Natural killer cell (primary cell): ENCODE results near the gene PPP1R3A. TPM values are rescaled to one million over a fixed set of nuclear protein-coding genes. Genes with fewer than 3 reads are reported as not detected.

Experiments used
- ATAC-seq, 3 donors: fragments of 150-1000 bp in 2 of 3; fragments of 200-7000 bp in 1 of 3; cut with Tn5 transposase; 1 replicate in 1 of 3; 2 replicates in 2 of 3; pipeline ENCODE4 v1.10.0; 2021; ENCODE audit warnings: mild to moderate bottlenecking in 2 of 3, moderate library complexity in 2 of 3
- DNase-seq, 2 donors: peaks; one replicate each; pipeline versions ENCODE4 v3.0.0 to v3.0.0-alpha.2; 2013 to 2021; ENCODE audit warnings: mixed read lengths in 1 of 2
- H3K27ac ChIP-seq: one replicate; pipeline ENCODE4 v1.5.1; 2013; ENCODE audit warnings: mild to moderate bottlenecking, low read length
- H3K27me3 ChIP-seq: one replicate; pipeline ENCODE4 v1.6.1; 2013; ENCODE audit warnings: low read length; ENCODE audit not compliant: control insufficient read depth, insufficient read depth
- H3K36me3 ChIP-seq: one replicate; pipeline ENCODE4 v1.6.1; 2013; ENCODE audit warnings: low read length; ENCODE audit not compliant: control insufficient read depth, insufficient read depth
- H3K4me1 ChIP-seq: one replicate; pipeline ENCODE4 v1.6.1; 2013; ENCODE audit warnings: low read length; ENCODE audit not compliant: control insufficient read depth, insufficient read depth
- H3K4me3 ChIP-seq: one replicate; pipeline ENCODE4 v1.5.1; 2013; ENCODE audit warnings: low read length
- H3K9me3 ChIP-seq: one replicate; pipeline ENCODE4 v1.6.1; 2013; ENCODE audit warnings: low read length; ENCODE audit not compliant: control insufficient read depth, insufficient read depth
- H3K27ac Mint-ChIP-seq, 2 donors: one replicate each; pipeline ENCODE4 v1.8.0; 2022; ENCODE audit warnings: mild to moderate bottlenecking in 2 of 2, mixed read lengths in 2 of 2, moderate library complexity in 1 of 2
- H3K27me3 Mint-ChIP-seq, 2 donors: one replicate each; pipeline ENCODE4 v1.8.0; 2022; ENCODE audit warnings: low read depth in 2 of 2, mixed read lengths in 2 of 2
- H3K36me3 Mint-ChIP-seq: one replicate; pipeline ENCODE4 v1.8.0; 2022; ENCODE audit warnings: mixed read lengths
- H3K4me1 Mint-ChIP-seq, 2 donors: one replicate each; pipeline ENCODE4 v1.8.0; 2022; ENCODE audit warnings: mixed read lengths in 2 of 2
- H3K4me3 Mint-ChIP-seq: one replicate; pipeline ENCODE4 v1.8.0; 2022; ENCODE audit warnings: mild to moderate bottlenecking, moderate library complexity, mixed read lengths
- H3K9me3 Mint-ChIP-seq, 2 donors: one replicate each; pipeline ENCODE4 v1.8.0; 2022; ENCODE audit warnings: mixed read lengths in 2 of 2
- WGBS: methylation state at CpG from one replicate; pipeline ENCODE4 v1.1.7; 2013; ENCODE audit warnings: missing lambda C conversion rate; ENCODE audit not compliant: insufficient coverage; 5-methylcytosine and 5-hydroxymethylcytosine counted together
- intact Hi-C: fragments of 100-400 bp; cut with micrococcal nuclease; formaldehyde crosslinking; loops from one replicate; pipeline ENCODE4 v1.14.2; 2022
- total RNA-seq, 4 donors: library from RNA; stranded (reverse); fragments of 120-200 nt in 1 of 4; gene quantifications; one replicate each; pipeline versions ENCODE4 v1.2.3 to v1.2.4, GENCODE V29; 2013 to 2022
- TF ChIP-seq, protein P1 (sequence below): fragments of 200-600 bp; IDR thresholded peaks from one replicate; pipeline ENCODE4 v1.8.0; 2022; ENCODE audit warnings: antibody characterized with exemption

Gene PPP1R3A
- total RNA-seq, 3 donors from 2014 or later (not counting 1 experiment from before 2014, with no cell fraction given): not detected

DNA sequence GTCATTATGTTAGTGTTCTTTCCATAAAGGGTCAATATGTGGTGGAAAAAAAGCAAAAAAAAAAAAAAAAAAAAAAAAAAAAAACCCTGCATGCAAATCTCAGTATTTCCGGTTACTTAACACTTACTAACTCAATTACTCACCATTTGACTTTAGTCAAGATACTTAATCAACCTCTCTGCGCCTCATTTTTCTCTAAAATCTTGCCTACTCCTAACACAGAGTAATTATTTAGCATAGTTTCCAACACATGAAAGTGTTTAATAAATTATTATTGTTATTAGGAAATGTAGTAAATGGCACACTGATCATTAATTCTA, 27.8 kb downstream of the PPP1R3A start:
- H3K4me3 Mint-ChIP-seq: no peak overlapping the region
- WGBS: 95% methylated on average over 2 of the region's 2 CpGs
- no peak overlapping the region for H3K27ac Mint-ChIP-seq
- Histone ChIP-seq H3K27ac (no peak overlapping the region), H3K4me3 (no peak overlapping the region), H3K9me3 (no peaks in the 10 kb centered on the region), H3K36me3 (no peaks in the 10 kb centered on the region), H3K4me1 (no peaks in the 10 kb centered on the region), H3K27me3 (no peaks in the 10 kb centered on the region)
- no peak for DNase-seq
- intact Hi-C loops: no loop called here
- peaks cover 11 to 14% of the 10 kb centered on the region in 2 donors for H3K9me3 Mint-ChIP-seq
- no peaks in the 10 kb centered on the region for H3K4me1 Mint-ChIP-seq
- H3K36me3 Mint-ChIP-seq: no peaks in the 10 kb centered on the region
- no peaks in the 10 kb centered on the region for H3K27me3 Mint-ChIP-seq
- no peak for ATAC-seq
- TF ChIP-seq, protein P1, sequence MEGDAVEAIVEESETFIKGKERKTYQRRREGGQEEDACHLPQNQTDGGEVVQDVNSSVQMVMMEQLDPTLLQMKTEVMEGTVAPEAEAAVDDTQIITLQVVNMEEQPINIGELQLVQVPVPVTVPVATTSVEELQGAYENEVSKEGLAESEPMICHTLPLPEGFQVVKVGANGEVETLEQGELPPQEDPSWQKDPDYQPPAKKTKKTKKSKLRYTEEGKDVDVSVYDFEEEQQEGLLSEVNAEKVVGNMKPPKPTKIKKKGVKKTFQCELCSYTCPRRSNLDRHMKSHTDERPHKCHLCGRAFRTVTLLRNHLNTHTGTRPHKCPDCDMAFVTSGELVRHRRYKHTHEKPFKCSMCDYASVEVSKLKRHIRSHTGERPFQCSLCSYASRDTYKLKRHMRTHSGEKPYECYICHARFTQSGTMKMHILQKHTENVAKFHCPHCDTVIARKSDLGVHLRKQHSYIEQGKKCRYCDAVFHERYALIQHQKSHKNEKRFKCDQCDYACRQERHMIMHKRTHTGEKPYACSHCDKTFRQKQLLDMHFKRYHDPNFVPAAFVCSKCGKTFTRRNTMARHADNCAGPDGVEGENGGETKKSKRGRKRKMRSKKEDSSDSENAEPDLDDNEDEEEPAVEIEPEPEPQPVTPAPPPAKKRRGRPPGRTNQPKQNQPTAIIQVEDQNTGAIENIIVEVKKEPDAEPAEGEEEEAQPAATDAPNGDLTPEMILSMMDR: no peak

- 80% methylated on average over 2 of the region's 2 CpGs for WGBS
- TF ChIP-seq, protein P1: no peak
- no peaks in the 10 kb centered on the region for H3K27me3 Mint-ChIP-seq
- no peak overlapping the region for H3K4me3 ChIP-seq
- no peak overlapping the region for H3K27ac ChIP-seq
- intact Hi-C loops: no loop called here
- no peaks in the 10 kb centered on the region for H3K9me3 ChIP-seq
- no peaks in the 10 kb centered on the region for H3K36me3 Mint-ChIP-seq
- H3K27ac Mint-ChIP-seq: no peak overlapping the region
- no peak for ATAC-seq
- no peaks in the 10 kb centered on the region for H3K4me1 ChIP-seq
- no peaks in the 10 kb centered on the region for H3K27me3 ChIP-seq
- H3K36me3 ChIP-seq: no peaks in the 10 kb centered on the region
- DNase-seq: no peak
- no peaks in the 10 kb centered on the region for H3K4me1 Mint-ChIP-seq
- H3K4me3 Mint-ChIP-seq: no peak overlapping the region
- H3K9me3 Mint-ChIP-seq: peaks cover 11 to 14% of the 10 kb centered on the region in 2 donors
Measured at GRCh38 chr7:113890331-113891030, 28.3 kb downstream of the PPP1R3A start.

- H3K36me3 Mint-ChIP-seq: peaks cover 20% of the 10 kb centered on the region
- TF ChIP-seq, protein P1: no peak
- WGBS: no CpG with 5 or more reads among the region's 1 CpG
Measured at GRCh38 chr7:113883096-113883495, 35.7 kb downstream of the PPP1R3A start.

GRCh38 chr7:113880559-113880958, 38.2 kb downstream of the PPP1R3A start:
- ATAC-seq (no peak), DNase-seq (no peak)
- Histone ChIP-seq H3K27ac (no peak overlapping the region), H3K27me3 (no peaks in the 10 kb centered on the region), H3K4me3 (no peak overlapping the region), H3K36me3 (no peaks in the 10 kb centered on the region), H3K9me3 (no peaks in the 10 kb centered on the region), H3K4me1 (no peaks in the 10 kb centered on the region)
- TF ChIP-seq, protein P1: no peak
- no peak overlapping the region for H3K27ac Mint-ChIP-seq
- WGBS: 85% methylated on average over 3 of the region's 3 CpGs
- no peaks in the 10 kb centered on the region for H3K4me1 Mint-ChIP-seq
- H3K4me3 Mint-ChIP-seq: no peak overlapping the region
- H3K27me3 Mint-ChIP-seq: no peaks in the 10 kb centered on the region
- intact Hi-C loops: no loop called here
- H3K9me3 Mint-ChIP-seq: peaks cover 13 to 28% of the 10 kb centered on the region in 2 donors
- H3K36me3 Mint-ChIP-seq: peaks cover 20% of the 10 kb centered on the region

More at GRCh38 chr7:113883096-113883495, 35.7 kb downstream of the PPP1R3A start:
- DNase-seq (no peak), ATAC-seq (no peak)
- Histone ChIP-seq H3K36me3 (no peaks in the 10 kb centered on the region), H3K9me3 (no peaks in the 10 kb centered on the region), H3K27me3 (no peaks in the 10 kb centered on the region), H3K27ac (no peak overlapping the region), H3K4me3 (no peak overlapping the region), H3K4me1 (no peaks in the 10 kb centered on the region)
- Mint-ChIP-seq H3K4me1 (no peaks in the 10 kb centered on the region), H3K27me3 (no peaks in the 10 kb centered on the region), H3K27ac (no peak overlapping the region), H3K4me3 (no peak overlapping the region), H3K9me3 (peaks cover 17 to 31% of the 10 kb centered on the region in 2 donors)
- intact Hi-C loops: no loop called here
